Panc1 (cell line): ENCODE measurements around the gene TRPC4AP. TPM values are rescaled to one million over a fixed set of nuclear protein-coding genes. Genes with fewer than 3 reads are reported as not detected.

Experiments
- ATAC-seq: fragments of 200-7000 bp; cut with Tn5 transposase; 2 replicates; pipeline ENCODE4 v1.9.1; 2020; ENCODE audit warnings: mild to moderate bottlenecking, moderate library complexity
- BruUV-seq: library from RNA; stranded (reverse); fragments of 400-500 nt; replicated peaks from 2 replicates; lab custom pipeline; 2021; lab: Mats Ljungman, UMichigan
- CTCF ChIA-PET: fragments of 300-600 bp; sonication (Branson Sonifier 250); formaldehyde crosslinking; loops from one replicate; lab custom pipeline; 2022; ENCODE audit warnings: antibody characterized with exemption; lab: Charles Lee
- POLR2A ChIA-PET: fragments of 300-600 bp; sonication (Branson Sonifier 250); formaldehyde crosslinking; loops from one replicate; lab custom pipeline; 2022; ENCODE audit warnings: antibody characterized with exemption; lab: Charles Lee
- DNase-seq: peaks from one replicate; pipeline ENCODE4 v3.0.0-alpha.2; 2010; ENCODE audit warnings: low read depth, low spot score
- H3K27ac ChIP-seq: 2 replicates; pipeline ENCODE4 v1.5.1; 2011; ENCODE audit warnings: mild to moderate bottlenecking, low read length, inconsistent platforms
- H3K27me3 ChIP-seq: fragments of 200-500 bp; sonication (Bioruptor generic); 2 replicates; pipeline ENCODE4 v1.6.0; 2014; ENCODE audit warnings: low read length, inconsistent platforms; ENCODE audit not compliant: control insufficient read depth, insufficient read depth
- H3K36me3 ChIP-seq: fragments of 200-500 bp; sonication (Bioruptor generic); 2 replicates; pipeline ENCODE4 v1.5.1; 2014; ENCODE audit warnings: inconsistent platforms, mild to moderate bottlenecking, low read length, moderate library complexity; ENCODE audit not compliant: control insufficient read depth, insufficient read depth
- H3K4me1 ChIP-seq: 2 replicates; pipeline ENCODE4 v1.5.1; 2011; ENCODE audit warnings: inconsistent platforms, mild to moderate bottlenecking, low read length, moderate library complexity; ENCODE audit not compliant: control insufficient read depth, insufficient read depth
- H3K4me3 ChIP-seq, 2 experiments: 2 replicates each; pipeline ENCODE4 v1.5.1; 2011 to 2012; ENCODE audit warnings: low read depth in 2 of 2, low read length in 2 of 2, mild to moderate bottlenecking in 2 of 2, inconsistent platforms in 1 of 2, moderate library complexity in 1 of 2
- H3K9me3 ChIP-seq: fragments of 200-500 bp; sonication (Bioruptor generic); 2 replicates; pipeline ENCODE4 v1.5.1; 2014; ENCODE audit warnings: low read depth, mild to moderate bottlenecking, inconsistent platforms, low read length, moderate library complexity; ENCODE audit not compliant: control insufficient read depth, insufficient read depth
- POLR2AphosphoS5 ChIP-seq: IDR thresholded peaks from 2 replicates; pipeline ENCODE4 v1.6.1; 2012; ENCODE audit warnings: mild to moderate bottlenecking, low read depth, low read length, moderate library complexity
- SIN3A ChIP-seq: IDR thresholded peaks from 2 replicates; pipeline ENCODE4 v1.6.1; 2012; ENCODE audit warnings: low read depth, mild to moderate bottlenecking, low read length, moderate library complexity, borderline replicate concordance; ENCODE audit not compliant: insufficient read depth
- TCF7L2 ChIP-seq: IDR thresholded peaks from 2 replicates; pipeline ENCODE4 v1.6.1; 2011; ENCODE audit warnings: mild to moderate bottlenecking, low read depth, low read length, inconsistent platforms
- in situ Hi-C: cut with HindIII; loops from 2 replicates; pipeline ENCODE4 v1.10.0; 2016; ENCODE audit warnings: low sequenced_read_pairs, low pct_unique_long_range_greater_than_20kb
- intact Hi-C: fragments of 100-400 bp; cut with micrococcal nuclease; formaldehyde crosslinking; loops from one replicate; pipeline ENCODE4 v1.10.0; 2022; ENCODE audit not compliant: unreplicated experiment
- total RNA-seq: library from RNA; stranded (reverse); gene quantifications from one replicate; pipeline ENCODE4 v1.2.1, GENCODE V29; 2021; ENCODE audit not compliant: unreplicated experiment
- TF ChIP-seq, protein P1 (sequence below): fragments of 450-650 bp; IDR thresholded peaks from 2 replicates; pipeline ENCODE4 v1.5.1; 2017; ENCODE audit warnings: mild to moderate bottlenecking
- TF ChIP-seq, protein P2 (sequence below), 2 experiments: IDR thresholded peaks; 2 replicates each; pipeline ENCODE4 v1.6.1; 2011 to 2012; ENCODE audit warnings: low read depth in 2 of 2, control low read depth in 1 of 2, low read length in 1 of 2, mild to moderate bottlenecking in 1 of 2, moderate library complexity in 1 of 2; ENCODE audit not compliant: insufficient read depth in 1 of 2

Gene TRPC4AP
- total RNA-seq, 1 experiment from 2014 or later = 48.4 TPM

- in situ Hi-C loops (no loop called here), intact Hi-C loops (no loop called here)
- CTCF ChIA-PET = no interaction called here
- Histone ChIP-seq H3K27me3 (no peaks in the 10 kb centered on the region), H3K27ac (no peak overlapping the region), H3K4me1 (no peaks in the 10 kb centered on the region), H3K9me3 (no peaks in the 10 kb centered on the region), H3K4me3 (no peak overlapping the region), H3K36me3 (no peaks in the 10 kb centered on the region)
- POLR2A ChIA-PET = no interaction called here
- no peak for ATAC-seq
- BruUV-seq = no TSS peak
- TF ChIP-seq TCF7L2 (no peak), POLR2AphosphoS5 (no peak), SIN3A (no peak)
- TF ChIP-seq, protein P1, sequence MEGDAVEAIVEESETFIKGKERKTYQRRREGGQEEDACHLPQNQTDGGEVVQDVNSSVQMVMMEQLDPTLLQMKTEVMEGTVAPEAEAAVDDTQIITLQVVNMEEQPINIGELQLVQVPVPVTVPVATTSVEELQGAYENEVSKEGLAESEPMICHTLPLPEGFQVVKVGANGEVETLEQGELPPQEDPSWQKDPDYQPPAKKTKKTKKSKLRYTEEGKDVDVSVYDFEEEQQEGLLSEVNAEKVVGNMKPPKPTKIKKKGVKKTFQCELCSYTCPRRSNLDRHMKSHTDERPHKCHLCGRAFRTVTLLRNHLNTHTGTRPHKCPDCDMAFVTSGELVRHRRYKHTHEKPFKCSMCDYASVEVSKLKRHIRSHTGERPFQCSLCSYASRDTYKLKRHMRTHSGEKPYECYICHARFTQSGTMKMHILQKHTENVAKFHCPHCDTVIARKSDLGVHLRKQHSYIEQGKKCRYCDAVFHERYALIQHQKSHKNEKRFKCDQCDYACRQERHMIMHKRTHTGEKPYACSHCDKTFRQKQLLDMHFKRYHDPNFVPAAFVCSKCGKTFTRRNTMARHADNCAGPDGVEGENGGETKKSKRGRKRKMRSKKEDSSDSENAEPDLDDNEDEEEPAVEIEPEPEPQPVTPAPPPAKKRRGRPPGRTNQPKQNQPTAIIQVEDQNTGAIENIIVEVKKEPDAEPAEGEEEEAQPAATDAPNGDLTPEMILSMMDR = no peak
- TF ChIP-seq, protein P2, sequence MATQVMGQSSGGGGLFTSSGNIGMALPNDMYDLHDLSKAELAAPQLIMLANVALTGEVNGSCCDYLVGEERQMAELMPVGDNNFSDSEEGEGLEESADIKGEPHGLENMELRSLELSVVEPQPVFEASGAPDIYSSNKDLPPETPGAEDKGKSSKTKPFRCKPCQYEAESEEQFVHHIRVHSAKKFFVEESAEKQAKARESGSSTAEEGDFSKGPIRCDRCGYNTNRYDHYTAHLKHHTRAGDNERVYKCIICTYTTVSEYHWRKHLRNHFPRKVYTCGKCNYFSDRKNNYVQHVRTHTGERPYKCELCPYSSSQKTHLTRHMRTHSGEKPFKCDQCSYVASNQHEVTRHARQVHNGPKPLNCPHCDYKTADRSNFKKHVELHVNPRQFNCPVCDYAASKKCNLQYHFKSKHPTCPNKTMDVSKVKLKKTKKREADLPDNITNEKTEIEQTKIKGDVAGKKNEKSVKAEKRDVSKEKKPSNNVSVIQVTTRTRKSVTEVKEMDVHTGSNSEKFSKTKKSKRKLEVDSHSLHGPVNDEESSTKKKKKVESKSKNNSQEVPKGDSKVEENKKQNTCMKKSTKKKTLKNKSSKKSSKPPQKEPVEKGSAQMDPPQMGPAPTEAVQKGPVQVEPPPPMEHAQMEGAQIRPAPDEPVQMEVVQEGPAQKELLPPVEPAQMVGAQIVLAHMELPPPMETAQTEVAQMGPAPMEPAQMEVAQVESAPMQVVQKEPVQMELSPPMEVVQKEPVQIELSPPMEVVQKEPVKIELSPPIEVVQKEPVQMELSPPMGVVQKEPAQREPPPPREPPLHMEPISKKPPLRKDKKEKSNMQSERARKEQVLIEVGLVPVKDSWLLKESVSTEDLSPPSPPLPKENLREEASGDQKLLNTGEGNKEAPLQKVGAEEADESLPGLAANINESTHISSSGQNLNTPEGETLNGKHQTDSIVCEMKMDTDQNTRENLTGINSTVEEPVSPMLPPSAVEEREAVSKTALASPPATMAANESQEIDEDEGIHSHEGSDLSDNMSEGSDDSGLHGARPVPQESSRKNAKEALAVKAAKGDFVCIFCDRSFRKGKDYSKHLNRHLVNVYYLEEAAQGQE (IDR thresholded peaks at IDR 0.05; ENCODE audit: insufficient read depth in 1 of 2, low read depth in 2 of 2, low read length in 1 of 2) = no peak
- DNase-seq = no peak
Measured at GRCh38 chr20:34989670-34990069, 102.9 kb downstream of the TRPC4AP start.

DNA sequence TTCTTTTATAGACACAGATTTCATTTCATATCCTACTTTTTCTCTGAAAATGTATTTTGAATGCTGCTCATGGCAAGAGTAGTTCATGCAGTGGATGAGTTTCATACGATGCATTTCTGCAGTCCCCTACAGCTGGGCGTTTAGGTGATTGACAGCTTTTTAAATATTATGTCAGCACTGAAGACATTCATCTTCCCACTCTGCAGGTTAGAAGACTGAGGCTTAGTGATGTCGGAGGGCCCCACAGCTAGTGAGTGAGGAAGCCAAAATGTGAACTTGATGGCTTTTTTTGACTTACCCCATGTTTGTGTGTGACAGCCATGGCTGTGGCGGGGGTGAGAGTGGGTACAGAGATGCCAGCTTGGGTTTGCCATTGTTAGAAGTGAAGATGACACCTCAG lies 103.5 kb downstream of the TRPC4AP start:
- H3K27ac ChIP-seq = no peak overlapping the region
- ATAC-seq = no peak
- no peak overlapping the region for H3K4me3 ChIP-seq
- DNase-seq = no peak
- no peaks in the 10 kb centered on the region for H3K9me3 ChIP-seq
- BruUV-seq = no TSS peak
- ChIA-PET POLR2A (no interaction called here), CTCF (no interaction called here)
- H3K27me3 ChIP-seq = no peaks in the 10 kb centered on the region
- intact Hi-C loops = no loop called here
- TF ChIP-seq TCF7L2 (no peak), SIN3A (no peak)
- in situ Hi-C loops = no loop called here
- no peaks in the 10 kb centered on the region for H3K36me3 ChIP-seq
- H3K4me1 ChIP-seq = no peaks in the 10 kb centered on the region

DNA sequence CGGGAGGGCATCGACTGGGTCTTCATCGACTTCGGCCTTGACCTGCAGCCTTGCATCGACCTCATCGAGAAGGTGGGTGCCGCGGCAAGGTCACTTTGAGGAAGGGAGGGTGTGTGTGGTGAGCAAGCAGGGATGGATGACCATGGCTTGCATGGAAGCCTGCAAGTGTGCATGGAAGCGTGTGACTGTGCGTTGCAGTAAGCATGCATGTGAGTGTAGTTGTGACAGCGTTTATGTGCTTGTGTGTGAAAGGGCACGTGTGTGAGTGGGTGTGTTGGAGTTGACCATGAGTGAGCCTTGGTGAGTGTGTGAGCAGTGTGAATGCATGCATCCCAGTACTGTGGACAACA lies 104.4 kb downstream of the TRPC4AP start:
- Histone ChIP-seq H3K36me3 (no peaks in the 10 kb centered on the region), H3K27me3 (no peaks in the 10 kb centered on the region), H3K27ac (no peak overlapping the region), H3K4me3 (no peak overlapping the region), H3K4me1 (no peaks in the 10 kb centered on the region), H3K9me3 (no peaks in the 10 kb centered on the region)
- no peak for DNase-seq
- intact Hi-C loops = no loop called here
- TF ChIP-seq, protein P2 (IDR thresholded peaks at IDR 0.05; ENCODE audit: insufficient read depth in 1 of 2, low read depth in 2 of 2, low read length in 1 of 2) = no peak
- TF ChIP-seq POLR2AphosphoS5 (no peak), TCF7L2 (no peak), SIN3A (no peak)
- TF ChIP-seq, protein P1 = no peak
- POLR2A ChIA-PET = no interaction called here
- in situ Hi-C loops = no loop called here
- BruUV-seq = no TSS peak
- CTCF ChIA-PET = interaction anchor here (0.6 kb wide), 1 partner anchor 388 kb away, joined by 3 read pairs; no protein-coding TSS in a partner anchor
- no peak for ATAC-seq
